H9 (cell line): ENCODE results near the gene GPR156. TPM values are rescaled to one million over a fixed set of nuclear protein-coding genes. Genes with fewer than 3 reads are reported as not detected.

Source experiments
- DNase-seq: peaks from one replicate; pipeline ENCODE4 v3.0.0-alpha.2; 2017
- H2AFZ ChIP-seq: one replicate; pipeline ENCODE4 v1.6.1; 2013; ENCODE audit warnings: mild to moderate bottlenecking, low read length, control low read depth, moderate library complexity
- H2AK5ac ChIP-seq: 2 replicates; pipeline ENCODE4 v1.6.1; 2013; ENCODE audit warnings: low read length, control low read depth, mixed read lengths; ENCODE audit not compliant: insufficient read length
- H2BK120ac ChIP-seq: one replicate; pipeline ENCODE4 v1.6.1; 2013; ENCODE audit warnings: low read depth, mild to moderate bottlenecking, low read length, control low read depth, inconsistent platforms; ENCODE audit not compliant: poor library complexity, severe bottlenecking
- H2BK12ac ChIP-seq: 2 replicates; pipeline ENCODE4 v1.6.1; 2013; ENCODE audit warnings: low read length, control low read depth, mixed read lengths, low read depth; ENCODE audit not compliant: insufficient read length
- H2BK15ac ChIP-seq: 2 replicates; pipeline ENCODE4 v1.6.1; 2013; ENCODE audit warnings: low read depth, low read length, control low read depth
- H2BK20ac ChIP-seq: one replicate; pipeline ENCODE4 v1.6.1; 2013; ENCODE audit warnings: low read depth, mild to moderate bottlenecking, low read length, control low read depth, inconsistent platforms; ENCODE audit not compliant: poor library complexity, severe bottlenecking
- H2BK5ac ChIP-seq: 2 replicates; pipeline ENCODE4 v1.6.1; 2013; ENCODE audit warnings: low read length, control low read depth, mixed read lengths; ENCODE audit not compliant: insufficient read length
- H3K14ac ChIP-seq: 2 replicates; pipeline ENCODE4 v1.6.1; 2013; ENCODE audit warnings: low read length, control low read depth; ENCODE audit not compliant: insufficient read depth
- H3K18ac ChIP-seq: 2 replicates; pipeline ENCODE4 v1.6.1; 2013; ENCODE audit warnings: low read depth, mild to moderate bottlenecking, mixed read lengths, low read length, control low read depth; ENCODE audit not compliant: insufficient read length
- H3K23ac ChIP-seq: 2 replicates; pipeline ENCODE4 v1.6.1; 2013; ENCODE audit warnings: low read length, control low read depth, mixed read lengths, low read depth; ENCODE audit not compliant: insufficient read length
- H3K23me2 ChIP-seq: 2 replicates; pipeline ENCODE4 v1.6.1; 2013; ENCODE audit warnings: low read depth, mild to moderate bottlenecking, mixed read lengths, low read length, control low read depth; ENCODE audit not compliant: insufficient read length, poor library complexity, severe bottlenecking
- H3K27ac ChIP-seq: 2 replicates; pipeline ENCODE4 v1.5.1; 2013; ENCODE audit warnings: low read length, control low read depth, mixed read lengths, low read depth; ENCODE audit not compliant: insufficient read length
- H3K27me3 ChIP-seq: 2 replicates; pipeline ENCODE4 v1.6.1; 2013; ENCODE audit warnings: low read length, control low read depth, inconsistent platforms; ENCODE audit not compliant: insufficient read depth
- H3K4ac ChIP-seq: 2 replicates; pipeline ENCODE4 v1.6.1; 2013; ENCODE audit warnings: low read depth, mild to moderate bottlenecking, control low read depth, inconsistent platforms, low read length, moderate library complexity
- H3K4me1 ChIP-seq: 2 replicates; pipeline ENCODE4 v1.6.1; 2013; ENCODE audit warnings: low read length, control low read depth, inconsistent platforms; ENCODE audit not compliant: insufficient read depth
- H3K4me2 ChIP-seq: 2 replicates; pipeline ENCODE4 v1.6.1; 2013; ENCODE audit warnings: low read length, control low read depth, mixed read lengths; ENCODE audit not compliant: insufficient read length, insufficient read depth
- H3K56ac ChIP-seq: 2 replicates; pipeline ENCODE4 v1.6.1; 2013; ENCODE audit warnings: low read depth, mild to moderate bottlenecking, mixed read lengths, low read length, control low read depth; ENCODE audit not compliant: insufficient read length
- H3K79me1 ChIP-seq: 2 replicates; pipeline ENCODE4 v1.6.1; 2013; ENCODE audit warnings: low read depth, mild to moderate bottlenecking, moderate library complexity, low read length, control low read depth, inconsistent platforms; ENCODE audit not compliant: insufficient read depth, poor library complexity, severe bottlenecking
- H3K79me2 ChIP-seq: 2 replicates; pipeline ENCODE4 v1.6.1; 2013; ENCODE audit warnings: low read length, control low read depth, inconsistent platforms; ENCODE audit not compliant: insufficient read depth
- H3K9ac ChIP-seq: 2 replicates; pipeline ENCODE4 v1.6.1; 2013; ENCODE audit warnings: low read length, control low read depth, mixed read lengths; ENCODE audit not compliant: insufficient read length; ENCODE audit errors: extremely low read depth
- H3K9me3 ChIP-seq: one replicate; pipeline ENCODE4 v1.6.1; 2013; ENCODE audit warnings: low read depth, low read length, inconsistent platforms; ENCODE audit not compliant: control insufficient read depth
- H3T11ph ChIP-seq: one replicate; pipeline ENCODE4 v1.6.1; 2013; ENCODE audit warnings: mild to moderate bottlenecking, low read length, control low read depth, inconsistent platforms
- H4K20me1 ChIP-seq: one replicate; pipeline ENCODE4 v1.6.1; 2013; ENCODE audit not compliant: control insufficient read depth, insufficient read length, insufficient read depth
- H4K5ac ChIP-seq: 2 replicates; pipeline ENCODE4 v1.6.1; 2013; ENCODE audit warnings: low read depth, mild to moderate bottlenecking, mixed read lengths, low read length, control low read depth; ENCODE audit not compliant: insufficient read length
- H4K8ac ChIP-seq: replicated peaks from 2 replicates; pipeline ENCODE4 v1.6.1; 2013; ENCODE audit warnings: low read length, control low read depth, mixed read lengths, low read depth; ENCODE audit not compliant: insufficient read length
- H4K91ac ChIP-seq: 2 replicates; pipeline ENCODE4 v1.6.1; 2013; ENCODE audit warnings: low read depth, mild to moderate bottlenecking, moderate library complexity, mixed read lengths, low read length, control low read depth; ENCODE audit not compliant: insufficient read length
- H3K27ac Mint-ChIP-seq, 3 experiments: 2 replicates in 2 of 3; 3 replicates in 1 of 3; pipeline ENCODE4 v1.8.0; 2020 to 2021; ENCODE audit warnings: mixed read lengths in 3 of 3, mild to moderate bottlenecking in 1 of 3, moderate library complexity in 1 of 3
- H3K27me3 Mint-ChIP-seq: 2 replicates; pipeline ENCODE4 v1.8.0; 2021; ENCODE audit warnings: low read depth, mild to moderate bottlenecking, moderate library complexity, mixed read lengths
- H3K36me3 Mint-ChIP-seq, 3 experiments: 2 replicates in 2 of 3; 3 replicates in 1 of 3; pipeline ENCODE4 v1.8.0; 2020 to 2021; ENCODE audit warnings: low read depth in 3 of 3, mixed read lengths in 3 of 3; ENCODE audit not compliant: insufficient read depth in 1 of 3
- H3K4me1 Mint-ChIP-seq, 2 experiments: 2 replicates each; pipeline ENCODE4 v1.8.0; 2020; ENCODE audit warnings: mixed read lengths in 2 of 2
- H3K4me3 Mint-ChIP-seq, 2 experiments: 2 replicates in 1 of 2; 3 replicates in 1 of 2; pipeline ENCODE4 v1.8.0; 2020 to 2021; ENCODE audit warnings: mild to moderate bottlenecking in 2 of 2, mixed read lengths in 2 of 2, moderate library complexity in 1 of 2
- H3K9me3 Mint-ChIP-seq, 2 experiments: 2 replicates in 1 of 2; 3 replicates in 1 of 2; pipeline ENCODE4 v1.8.0; 2020; ENCODE audit warnings: mild to moderate bottlenecking in 2 of 2, mixed read lengths in 2 of 2, moderate library complexity in 1 of 2
- total RNA-seq: library from RNA; stranded (reverse); gene quantifications from 2 replicates; pipeline ENCODE4 v1.2.1, GENCODE V29; 2021
- TF ChIP-seq, protein P1 (sequence below): fragments of 200-600 bp; sonication (generic); conservative IDR thresholded peaks from 3 replicates; pipeline ENCODE4 v1.8.0; 2021; ENCODE audit warnings: antibody characterized with exemption, mild to moderate bottlenecking

Gene GPR156
- total RNA-seq, 1 experiment from 2014 or later, result 1.8 TPM

- H3K9me3 ChIP-seq, result no peaks in the 10 kb centered on the region
- TF ChIP-seq, protein P1, sequence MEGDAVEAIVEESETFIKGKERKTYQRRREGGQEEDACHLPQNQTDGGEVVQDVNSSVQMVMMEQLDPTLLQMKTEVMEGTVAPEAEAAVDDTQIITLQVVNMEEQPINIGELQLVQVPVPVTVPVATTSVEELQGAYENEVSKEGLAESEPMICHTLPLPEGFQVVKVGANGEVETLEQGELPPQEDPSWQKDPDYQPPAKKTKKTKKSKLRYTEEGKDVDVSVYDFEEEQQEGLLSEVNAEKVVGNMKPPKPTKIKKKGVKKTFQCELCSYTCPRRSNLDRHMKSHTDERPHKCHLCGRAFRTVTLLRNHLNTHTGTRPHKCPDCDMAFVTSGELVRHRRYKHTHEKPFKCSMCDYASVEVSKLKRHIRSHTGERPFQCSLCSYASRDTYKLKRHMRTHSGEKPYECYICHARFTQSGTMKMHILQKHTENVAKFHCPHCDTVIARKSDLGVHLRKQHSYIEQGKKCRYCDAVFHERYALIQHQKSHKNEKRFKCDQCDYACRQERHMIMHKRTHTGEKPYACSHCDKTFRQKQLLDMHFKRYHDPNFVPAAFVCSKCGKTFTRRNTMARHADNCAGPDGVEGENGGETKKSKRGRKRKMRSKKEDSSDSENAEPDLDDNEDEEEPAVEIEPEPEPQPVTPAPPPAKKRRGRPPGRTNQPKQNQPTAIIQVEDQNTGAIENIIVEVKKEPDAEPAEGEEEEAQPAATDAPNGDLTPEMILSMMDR, result no peak
- no peak overlapping the region for H3K9ac ChIP-seq
- no peak overlapping the region for H2BK5ac ChIP-seq
- no peak overlapping the region for H2BK120ac ChIP-seq
- no peak overlapping the region for H2AFZ ChIP-seq
- H4K91ac ChIP-seq, result no peak overlapping the region
- H3K56ac ChIP-seq, result no peak overlapping the region
- no peak overlapping the region for H2BK12ac ChIP-seq
- no peaks in the 10 kb centered on the region for H3K79me1 ChIP-seq
- Mint-ChIP-seq H3K36me3 (no peaks in the 10 kb centered on the region), H3K4me1 (no peaks in the 10 kb centered on the region), H3K4me3 (no peak overlapping the region), H3K27ac (no peak overlapping the region), H3K27me3 (no peaks in the 10 kb centered on the region; the same call in 1 of the 2 replicates), H3K9me3 (no peaks in the 10 kb centered on the region)
- no peak for DNase-seq
- no peak overlapping the region for H4K8ac ChIP-seq
- H3K4me2 ChIP-seq, result no peak overlapping the region
- H3K18ac ChIP-seq, result no peak overlapping the region
- H3T11ph ChIP-seq, result no peak overlapping the region
- no peak overlapping the region for H3K27ac ChIP-seq
- no peaks in the 10 kb centered on the region for H4K20me1 ChIP-seq
- H3K14ac ChIP-seq, result no peak overlapping the region
- no peaks in the 10 kb centered on the region; the same call in 1 of the 2 replicates for H3K4me1 ChIP-seq
- no peak overlapping the region for H3K4ac ChIP-seq
- no peak overlapping the region for H2BK15ac ChIP-seq
- H3K79me2 ChIP-seq, result no peaks in the 10 kb centered on the region
- H3K23ac ChIP-seq, result no peak overlapping the region
- H2AK5ac ChIP-seq, result no peak overlapping the region
- no peaks in the 10 kb centered on the region for H3K23me2 ChIP-seq
- H3K27me3 ChIP-seq, result no peaks in the 10 kb centered on the region
- H4K5ac ChIP-seq, result no peak overlapping the region
- H2BK20ac ChIP-seq, result no peak overlapping the region
These were observed 121.2 kb downstream of the GPR156 start for GRCh38 chr3:120163816-120164215.
